PC-9 (cell line): ENCODE results near the gene WDR59.

ENCODE experiments used
- EZH2 ChIP-seq: fragments of 200-600 bp; sonication (generic); IDR thresholded peaks from 2 replicates; pipeline ENCODE4 v1.8.0; 2017; ENCODE audit warnings: antibody characterized with exemption, low read depth
- TF ChIP-seq, protein P1 (sequence below): fragments of 200-600 bp; sonication (generic); conservative IDR thresholded peaks from 2 replicates; pipeline ENCODE4 v1.6.1; 2017; ENCODE audit warnings: mixed run types, antibody characterized with exemption, mild to moderate bottlenecking, moderate library complexity

DNA sequence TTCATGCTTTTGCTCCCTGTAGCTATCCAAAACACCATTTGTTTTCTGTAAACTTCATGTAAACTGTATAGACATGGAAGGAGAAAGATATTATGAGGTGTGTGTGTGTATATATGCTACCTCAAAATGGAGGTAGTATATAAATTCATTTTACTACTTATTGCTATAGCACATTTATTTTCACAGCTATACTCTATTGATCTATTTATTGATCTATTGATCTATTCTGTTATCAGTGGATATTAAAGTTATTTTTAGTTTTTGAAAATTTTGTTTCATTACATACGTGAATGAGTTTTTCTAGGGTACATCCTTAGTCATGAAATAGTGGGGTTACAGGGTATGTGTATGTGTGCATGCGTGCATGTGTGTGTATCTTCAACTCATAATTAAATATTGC is 29.4 kb upstream of the WDR59 start:
- TF ChIP-seq, protein P1, sequence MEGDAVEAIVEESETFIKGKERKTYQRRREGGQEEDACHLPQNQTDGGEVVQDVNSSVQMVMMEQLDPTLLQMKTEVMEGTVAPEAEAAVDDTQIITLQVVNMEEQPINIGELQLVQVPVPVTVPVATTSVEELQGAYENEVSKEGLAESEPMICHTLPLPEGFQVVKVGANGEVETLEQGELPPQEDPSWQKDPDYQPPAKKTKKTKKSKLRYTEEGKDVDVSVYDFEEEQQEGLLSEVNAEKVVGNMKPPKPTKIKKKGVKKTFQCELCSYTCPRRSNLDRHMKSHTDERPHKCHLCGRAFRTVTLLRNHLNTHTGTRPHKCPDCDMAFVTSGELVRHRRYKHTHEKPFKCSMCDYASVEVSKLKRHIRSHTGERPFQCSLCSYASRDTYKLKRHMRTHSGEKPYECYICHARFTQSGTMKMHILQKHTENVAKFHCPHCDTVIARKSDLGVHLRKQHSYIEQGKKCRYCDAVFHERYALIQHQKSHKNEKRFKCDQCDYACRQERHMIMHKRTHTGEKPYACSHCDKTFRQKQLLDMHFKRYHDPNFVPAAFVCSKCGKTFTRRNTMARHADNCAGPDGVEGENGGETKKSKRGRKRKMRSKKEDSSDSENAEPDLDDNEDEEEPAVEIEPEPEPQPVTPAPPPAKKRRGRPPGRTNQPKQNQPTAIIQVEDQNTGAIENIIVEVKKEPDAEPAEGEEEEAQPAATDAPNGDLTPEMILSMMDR, result no peak
- TF ChIP-seq EZH2, result no peak
